Measurements from ENCODE around the gene WDR48.

DNA sequence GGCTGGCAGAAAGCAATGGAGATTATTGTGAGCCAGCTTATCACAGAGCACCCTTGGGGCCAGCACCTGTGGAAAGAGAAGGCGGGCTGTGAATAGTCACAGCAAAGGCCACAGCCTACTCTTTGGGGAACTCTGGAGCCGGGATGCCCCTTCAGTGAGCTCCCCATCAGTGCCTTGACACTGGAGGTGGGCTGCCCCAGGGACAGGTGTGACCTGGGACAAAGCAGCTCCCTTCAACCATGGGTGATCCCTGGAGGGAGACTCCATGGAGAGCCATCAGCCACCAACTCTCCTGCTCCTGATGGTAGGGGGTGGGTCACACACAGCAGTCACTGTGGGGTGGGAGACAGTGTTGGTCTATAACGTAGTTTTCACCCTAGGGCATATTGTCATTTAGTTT lies 61.5 kb downstream of the WDR48 start:
- TF ChIP-seq TAF1 (IDR thresholded peaks at IDR 0.05; ENCODE audit: borderline replicate concordance, low read depth, low read length) (no peak), POLR2A (IDR thresholded peaks at IDR 0.05; ENCODE audit: low read depth, low read length) (no peak)
